Measurements from ENCODE around the gene LMBRD2. TPM values are rescaled to one million over a fixed set of nuclear protein-coding genes. Genes with fewer than 3 reads are reported as not detected.

Gene LMBRD2
- total and polyA plus RNA-seq, 9 of the 15 experiments (the other 6 are each of a cell fraction or from before 2014, with no cell fraction given), result 2.1 to 24.2 (median 10.6) TPM

DNA sequence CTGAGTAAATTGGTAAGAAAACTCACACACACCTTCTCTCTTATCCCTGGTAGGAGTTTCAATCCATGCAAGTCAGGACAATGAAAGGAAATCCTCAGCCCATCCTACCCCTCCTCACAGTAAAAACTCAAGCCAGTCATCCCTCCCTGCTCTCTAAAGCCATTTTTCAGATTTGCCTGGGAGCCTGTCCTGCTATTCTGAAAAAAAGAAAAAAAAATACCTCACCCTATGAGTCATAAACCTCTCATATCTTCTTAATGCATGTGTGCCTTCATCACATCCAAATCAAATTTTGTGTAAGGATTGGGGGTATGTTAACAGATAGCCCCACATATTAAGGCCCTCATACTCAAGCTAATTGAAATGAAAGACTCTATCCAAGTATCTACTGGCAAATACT, 99.1 kb downstream of the LMBRD2 start:
- FAIRE-seq (no peak), DNase-seq (ENCODE audit: extremely low read depth in 1 of 4, low spot score in 3 of 4) (no peak), ATAC-seq (no peak)
- H3K36me3 ChIP-seq (ENCODE audit: control insufficient read depth, insufficient read depth, low read length), result no peaks in the 10 kb centered on the region
- H3K27me3 ChIP-seq (ENCODE audit: control insufficient read depth in 2 of 2, insufficient read depth in 2 of 2, low read length in 2 of 2), result peaks cover 0 to 12% of the 10 kb centered on the region in 2 experiments; a peak in 2 of 5 replicates
- ChIA-PET CTCF (ENCODE audit: low intra/inter-chr PET ratio) (no interaction called here), POLR2A (no interaction called here)
- H3K79me2 ChIP-seq (ENCODE audit: control insufficient read depth, insufficient read depth, low read length), result no peaks in the 10 kb centered on the region
- H3K4me2 ChIP-seq (ENCODE audit: insufficient read depth, low read length), result no peak overlapping the region
- H3K27ac ChIP-seq (ENCODE audit: extremely low read depth, low read depth, low read length), result no peak overlapping the region
- H4K20me1 ChIP-seq (replicated peaks; ENCODE audit: control insufficient read depth, insufficient read depth, low read length), result no peaks in the 10 kb centered on the region
- no peaks in the 10 kb centered on the region for H3K4me1 ChIP-seq (replicated peaks in 1 of 2; ENCODE audit: control insufficient read depth in 2 of 2, insufficient read depth in 2 of 2, low read length in 2 of 2)
- H3K4me3 ChIP-seq, result no peak overlapping the region
- no peak for TF ChIP-seq RNF2 (IDR thresholded peaks at IDR 0.05)
- TF ChIP-seq, protein P1, sequence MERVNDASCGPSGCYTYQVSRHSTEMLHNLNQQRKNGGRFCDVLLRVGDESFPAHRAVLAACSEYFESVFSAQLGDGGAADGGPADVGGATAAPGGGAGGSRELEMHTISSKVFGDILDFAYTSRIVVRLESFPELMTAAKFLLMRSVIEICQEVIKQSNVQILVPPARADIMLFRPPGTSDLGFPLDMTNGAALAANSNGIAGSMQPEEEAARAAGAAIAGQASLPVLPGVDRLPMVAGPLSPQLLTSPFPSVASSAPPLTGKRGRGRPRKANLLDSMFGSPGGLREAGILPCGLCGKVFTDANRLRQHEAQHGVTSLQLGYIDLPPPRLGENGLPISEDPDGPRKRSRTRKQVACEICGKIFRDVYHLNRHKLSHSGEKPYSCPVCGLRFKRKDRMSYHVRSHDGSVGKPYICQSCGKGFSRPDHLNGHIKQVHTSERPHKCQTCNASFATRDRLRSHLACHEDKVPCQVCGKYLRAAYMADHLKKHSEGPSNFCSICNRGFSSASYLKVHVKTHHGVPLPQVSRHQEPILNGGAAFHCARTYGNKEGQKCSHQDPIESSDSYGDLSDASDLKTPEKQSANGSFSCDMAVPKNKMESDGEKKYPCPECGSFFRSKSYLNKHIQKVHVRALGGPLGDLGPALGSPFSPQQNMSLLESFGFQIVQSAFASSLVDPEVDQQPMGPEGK (CRISPR knock-in tag; IDR thresholded peaks at IDR 0.05; ENCODE audit: borderline replicate concordance), result no peak
- TF ChIP-seq MEF2A (IDR thresholded peaks at IDR 0.05; ENCODE audit: control insufficient read depth, low read depth, low read length), result no peak
- no peak for TF ChIP-seq FOXM1 (IDR thresholded peaks at IDR 0.05; ENCODE audit: low read depth)
- TF ChIP-seq FOXM1 (CRISPR knock-in tag; IDR thresholded peaks at IDR 0.05; ENCODE audit: low read depth), result no peak
- no peak for TF ChIP-seq ZNF146 (CRISPR knock-in tag; IDR thresholded peaks at IDR 0.05; ENCODE audit: unreplicated experiment)
- TF ChIP-seq, protein P2, sequence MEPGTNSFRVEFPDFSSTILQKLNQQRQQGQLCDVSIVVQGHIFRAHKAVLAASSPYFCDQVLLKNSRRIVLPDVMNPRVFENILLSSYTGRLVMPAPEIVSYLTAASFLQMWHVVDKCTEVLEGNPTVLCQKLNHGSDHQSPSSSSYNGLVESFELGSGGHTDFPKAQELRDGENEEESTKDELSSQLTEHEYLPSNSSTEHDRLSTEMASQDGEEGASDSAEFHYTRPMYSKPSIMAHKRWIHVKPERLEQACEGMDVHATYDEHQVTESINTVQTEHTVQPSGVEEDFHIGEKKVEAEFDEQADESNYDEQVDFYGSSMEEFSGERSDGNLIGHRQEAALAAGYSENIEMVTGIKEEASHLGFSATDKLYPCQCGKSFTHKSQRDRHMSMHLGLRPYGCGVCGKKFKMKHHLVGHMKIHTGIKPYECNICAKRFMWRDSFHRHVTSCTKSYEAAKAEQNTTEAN (CRISPR knock-in tag; IDR thresholded peaks at IDR 0.05), result no peak
- no peak for TF ChIP-seq ZNF354B (CRISPR knock-in tag; IDR thresholded peaks at IDR 0.05)
- TF ChIP-seq, protein P3, sequence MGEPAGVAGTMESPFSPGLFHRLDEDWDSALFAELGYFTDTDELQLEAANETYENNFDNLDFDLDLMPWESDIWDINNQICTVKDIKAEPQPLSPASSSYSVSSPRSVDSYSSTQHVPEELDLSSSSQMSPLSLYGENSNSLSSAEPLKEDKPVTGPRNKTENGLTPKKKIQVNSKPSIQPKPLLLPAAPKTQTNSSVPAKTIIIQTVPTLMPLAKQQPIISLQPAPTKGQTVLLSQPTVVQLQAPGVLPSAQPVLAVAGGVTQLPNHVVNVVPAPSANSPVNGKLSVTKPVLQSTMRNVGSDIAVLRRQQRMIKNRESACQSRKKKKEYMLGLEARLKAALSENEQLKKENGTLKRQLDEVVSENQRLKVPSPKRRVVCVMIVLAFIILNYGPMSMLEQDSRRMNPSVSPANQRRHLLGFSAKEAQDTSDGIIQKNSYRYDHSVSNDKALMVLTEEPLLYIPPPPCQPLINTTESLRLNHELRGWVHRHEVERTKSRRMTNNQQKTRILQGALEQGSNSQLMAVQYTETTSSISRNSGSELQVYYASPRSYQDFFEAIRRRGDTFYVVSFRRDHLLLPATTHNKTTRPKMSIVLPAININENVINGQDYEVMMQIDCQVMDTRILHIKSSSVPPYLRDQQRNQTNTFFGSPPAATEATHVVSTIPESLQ (CRISPR knock-in tag; IDR thresholded peaks at IDR 0.05), result no peak
- no peak for TF ChIP-seq ZNF3 (CRISPR knock-in tag; IDR thresholded peaks at IDR 0.05)
- TF ChIP-seq MTF1 (CRISPR knock-in tag; IDR thresholded peaks at IDR 0.05; ENCODE audit: borderline replicate concordance), result no peak
- TF ChIP-seq BHLHE40 (IDR thresholded peaks at IDR 0.05; ENCODE audit: low read length), result no peak
- TF ChIP-seq ZNF282 (CRISPR knock-in tag; IDR thresholded peaks at IDR 0.05), result no peak
- no peak for TF ChIP-seq BRF1 (IDR thresholded peaks at IDR 0.05; ENCODE audit: borderline replicate concordance, extremely low read depth, insufficient read length)
- no peak for TF ChIP-seq KAT7 (CRISPR knock-in tag; IDR thresholded peaks at IDR 0.05; ENCODE audit: borderline replicate concordance)
- no peak for TF ChIP-seq STAG1 (CRISPR knock-in tag; IDR thresholded peaks at IDR 0.05; ENCODE audit: borderline replicate concordance)
- TF ChIP-seq CCNT2 (IDR thresholded peaks at IDR 0.05; ENCODE audit: borderline replicate concordance, extremely low read depth, insufficient read length, low read depth, low read length), result no peak
- no TSS peak for BruUV-seq (replicated peaks)
- H3K9ac ChIP-seq (ENCODE audit: insufficient read depth in 1 of 2, low read depth in 2 of 2, low read length in 2 of 2), result no peak overlapping the region
- H2AFZ ChIP-seq (ENCODE audit: low read depth, low read length), result no peak overlapping the region
- in situ Hi-C loops (cut with MboI) (no loop called here), intact Hi-C loops (cut with micrococcal nuclease) (no loop called here)
- no peaks in the 10 kb centered on the region for H3K9me3 ChIP-seq (replicated peaks; ENCODE audit: control insufficient read depth, insufficient read depth, low read depth, low read length)
- H3K9me1 ChIP-seq (ENCODE audit: control insufficient read depth, insufficient read depth, low read length), result no peaks in the 10 kb centered on the region
